GM23248 (cell line): ENCODE measurements around the gene TMEM255B. TPM values are rescaled to one million over a fixed set of nuclear protein-coding genes. Genes with fewer than 3 reads are reported as not detected.
"Not testable (repeated sequence)": the region's sequence is repeated elsewhere in the genome, so short reads cannot be mapped to it uniquely, and the experiment has no call there.

Experiments used
- DNase-seq: peaks from one replicate; pipeline ENCODE4 v3.0.0-alpha.2; 2015
- H2AFZ ChIP-seq: fragments of 200-600 bp; sonication (generic); 2 replicates; pipeline ENCODE4 v1.6.1; 2016; ENCODE audit warnings: antibody characterized with exemption
- H3F3A ChIP-seq: fragments of 200-600 bp; sonication (generic); 2 replicates; pipeline ENCODE4 v1.6.1; 2016; ENCODE audit warnings: mild to moderate bottlenecking, antibody characterized with exemption, mixed run types; ENCODE audit not compliant: insufficient read depth
- H3K27ac ChIP-seq: fragments of 200-600 bp; sonication (generic); 2 replicates; pipeline ENCODE4 v1.5.1; 2016; ENCODE audit warnings: mild to moderate bottlenecking
- H3K27me3 ChIP-seq: fragments of 200-600 bp; sonication (generic); replicated peaks from 2 replicates; pipeline ENCODE4 v1.6.1; 2016; ENCODE audit warnings: mild to moderate bottlenecking; ENCODE audit not compliant: insufficient read depth
- H3K36me3 ChIP-seq: fragments of 200-600 bp; sonication (generic); 2 replicates; pipeline ENCODE4 v1.6.1; 2016; ENCODE audit warnings: low read depth, mild to moderate bottlenecking
- H3K4me1 ChIP-seq: fragments of 200-600 bp; sonication (generic); 2 replicates; pipeline ENCODE4 v1.6.1; 2016; ENCODE audit warnings: mild to moderate bottlenecking; ENCODE audit not compliant: insufficient read depth
- H3K4me2 ChIP-seq: fragments of 200-600 bp; sonication (generic); one replicate; pipeline ENCODE4 v1.6.1; 2016; ENCODE audit warnings: mild to moderate bottlenecking; ENCODE audit not compliant: unreplicated experiment
- H3K4me3 ChIP-seq: fragments of 200-600 bp; sonication (generic); 2 replicates; pipeline ENCODE4 v1.5.1; 2016; ENCODE audit warnings: mild to moderate bottlenecking
- H3K79me2 ChIP-seq: fragments of 200-600 bp; sonication (generic); 2 replicates; pipeline ENCODE4 v1.6.1; 2016; ENCODE audit warnings: mild to moderate bottlenecking; ENCODE audit not compliant: insufficient read depth
- H3K9ac ChIP-seq: fragments of 200-600 bp; sonication (generic); 2 replicates; pipeline ENCODE4 v1.6.1; 2016; ENCODE audit warnings: mild to moderate bottlenecking
- H3K9me2 ChIP-seq: fragments of 200-600 bp; sonication (generic); 2 replicates; pipeline ENCODE4 v1.6.1; 2016; ENCODE audit warnings: mixed run types, mild to moderate bottlenecking, moderate library complexity; ENCODE audit not compliant: insufficient read depth
- H3K9me3 ChIP-seq: fragments of 200-600 bp; sonication (generic); one replicate; pipeline ENCODE4 v1.6.1; 2017; ENCODE audit warnings: low read depth
- H4K20me1 ChIP-seq: fragments of 200-600 bp; sonication (generic); 2 replicates; pipeline ENCODE4 v1.6.0; 2016; ENCODE audit not compliant: insufficient read depth
- EZH2 ChIP-seq: fragments of 200-600 bp; sonication (generic); IDR thresholded peaks from 2 replicates; pipeline ENCODE4 v1.6.1; 2018; ENCODE audit warnings: antibody characterized with exemption, mild to moderate bottlenecking; ENCODE audit not compliant: insufficient read depth, poor library complexity, severe bottlenecking
- EZH2phosphoT487 ChIP-seq: fragments of 200-600 bp; sonication (generic); IDR thresholded peaks from 2 replicates; pipeline ENCODE4 v1.6.1; 2018; ENCODE audit warnings: antibody characterized with exemption, moderate library complexity, mild to moderate bottlenecking, low read depth; ENCODE audit not compliant: insufficient read depth
- WGBS, 2 experiments: methylation state at CpG; one replicate each; pipeline ENCODE4 v1.1.6; 2015 to 2017; ENCODE audit warnings: low lambda C conversion rate in 2 of 2, low coverage in 1 of 2; ENCODE audit errors: missing lambda C conversion rate in 2 of 2; 5-methylcytosine and 5-hydroxymethylcytosine counted together
- in situ Hi-C: fragments of 300-500 bp; cut with MboI; formaldehyde crosslinking; loops from 2 replicates; pipeline ENCODE4 v1.15.0; 2020
- polyA plus RNA-seq: library from polyadenylated mRNA; unstranded; fragments of >200 nt; fragmentation: Nextera tagmentation; extraction: Ambion mirVana; gene quantifications from 2 replicates; pipeline ENCODE4 v1.2.1, GENCODE V29; 2016
- total RNA-seq: library from RNA; depleted of rRNA; stranded (reverse); fragments of >200 nt; shearing (Covaris generic); gene quantifications from 2 replicates; pipeline ENCODE4 v1.2.3, GENCODE V29; 2014

The TMEM255B gene
- total and polyA plus RNA-seq, 2 experiments from 2014 or later, result 8.2 TPM; not detected in 1

DNA sequence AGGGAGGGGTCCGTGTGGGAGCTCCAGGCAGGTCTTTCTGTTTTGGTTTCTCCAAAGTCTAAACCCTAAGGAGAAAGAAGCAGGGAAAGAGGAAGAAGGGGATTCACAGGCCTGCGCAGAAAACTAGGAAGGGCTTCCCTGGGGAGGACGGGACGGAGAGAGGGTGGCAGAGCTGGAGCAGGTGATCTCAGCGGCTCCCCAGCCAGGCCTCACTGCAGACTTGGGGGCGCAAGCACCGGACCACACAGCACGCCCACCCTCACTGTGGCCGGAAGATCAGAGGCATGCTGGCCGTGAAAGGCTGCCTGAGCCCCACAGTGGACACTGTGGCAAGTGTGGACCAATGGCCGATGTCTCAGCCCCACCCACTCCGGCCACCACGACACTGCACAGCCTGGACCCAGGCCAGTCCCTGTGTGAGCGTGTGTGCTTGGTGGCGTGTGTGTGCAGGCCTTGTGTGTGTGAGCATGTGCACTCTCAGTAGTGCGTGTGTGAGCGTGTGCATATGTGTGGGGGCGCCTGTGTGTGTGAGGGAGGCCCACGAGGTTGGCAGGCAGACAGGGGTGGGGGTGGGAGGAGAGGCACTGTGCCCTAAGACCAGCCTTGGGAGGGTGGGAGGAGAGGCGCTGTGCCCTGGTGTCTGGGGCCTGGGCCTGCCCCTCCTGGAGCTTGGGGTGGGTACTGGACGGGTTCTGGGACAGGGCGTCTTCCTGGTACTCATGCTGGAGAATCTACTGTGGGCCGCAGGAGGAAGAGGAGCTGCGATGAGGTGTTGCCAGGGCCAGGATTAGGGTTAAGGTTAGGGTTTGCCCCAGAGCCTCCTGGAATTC, 15.4 kb upstream of the TMEM255B start:
- no peaks in the 10 kb centered on the region for H3K79me2 ChIP-seq
- no peaks in the 10 kb centered on the region for H4K20me1 ChIP-seq
- H3K9me3 ChIP-seq, result no peaks in the 10 kb centered on the region
- H3F3A ChIP-seq, result 0 out of 2 replicates have a peak, but pooled peaks cover 4% of the 10 kb centered on the region
- H3K36me3 ChIP-seq, result no peaks in the 10 kb centered on the region
- TF ChIP-seq EZH2phosphoT487 (no peak), EZH2 (no peak)
- no peaks in the 10 kb centered on the region for H3K4me1 ChIP-seq
- no peak overlapping the region for H3K4me3 ChIP-seq
- no peak for DNase-seq
- H3K27me3 ChIP-seq, result no peaks in the 10 kb centered on the region; the same call in 1 of the 2 replicates
- no peak overlapping the region for H3K9ac ChIP-seq
- in situ Hi-C loops, result no loop called here
- 71 to 72% methylated on average over 22 to 24 of the region's 24 CpGs for WGBS, 2 experiments
- no peak overlapping the region for H3K4me2 ChIP-seq
- H2AFZ ChIP-seq, result no peak overlapping the region
- no peak overlapping the region for H3K27ac ChIP-seq
- H3K9me2 ChIP-seq, result no peaks in the 10 kb centered on the region

DNA sequence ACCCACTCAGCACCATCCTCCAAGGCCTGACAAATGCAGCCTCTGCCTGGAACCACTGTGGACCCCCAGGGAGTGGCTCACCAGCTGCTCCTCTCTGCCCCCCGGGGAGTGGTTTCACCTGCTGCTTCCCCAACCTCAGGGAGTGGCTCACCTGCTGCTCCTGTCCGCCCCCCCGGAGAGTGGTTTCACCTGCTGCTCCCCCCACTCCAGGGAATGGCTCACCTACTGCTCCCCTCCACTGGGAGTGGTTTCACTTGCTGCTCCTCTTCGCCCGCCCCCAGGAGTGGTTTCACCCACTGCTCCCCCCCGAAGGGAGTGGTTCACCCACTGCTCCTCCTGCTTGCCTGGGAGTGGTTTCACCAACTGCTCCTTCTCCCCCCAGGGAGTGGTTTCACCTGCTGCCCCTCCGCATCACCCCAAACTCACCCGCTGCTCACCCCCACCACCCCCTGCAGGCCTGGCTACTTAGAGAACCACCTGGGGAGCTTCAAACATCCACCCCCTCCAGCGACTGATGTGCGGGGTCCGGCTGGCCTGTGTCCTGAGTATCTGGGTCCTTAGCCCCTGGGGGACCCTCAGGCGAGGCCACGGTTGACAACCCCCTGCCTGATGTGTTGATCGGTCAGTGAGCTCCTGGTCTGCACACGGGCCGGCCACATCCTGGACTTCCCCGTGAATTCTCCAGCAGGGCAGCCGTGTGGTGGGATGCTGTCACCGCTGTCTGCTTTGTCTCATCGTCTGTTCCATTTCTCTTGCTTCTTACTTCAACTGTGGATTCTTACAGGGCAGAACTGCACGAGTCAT, 14.6 kb upstream of the TMEM255B start:
- Histone ChIP-seq H2AFZ (no peak overlapping the region), H3K9ac (no peak overlapping the region), H3K9me2 (no peaks in the 10 kb centered on the region), H3K4me3 (no peak overlapping the region), H4K20me1 (no peaks in the 10 kb centered on the region), H3K27me3 (no peaks in the 10 kb centered on the region; the same call in 1 of the 2 replicates), H3K79me2 (no peaks in the 10 kb centered on the region), H3K27ac (no peak overlapping the region), H3F3A (0 out of 2 replicates have a peak, but pooled peaks cover 4% of the 10 kb centered on the region), H3K36me3 (no peaks in the 10 kb centered on the region), H3K4me1 (no peaks in the 10 kb centered on the region), H3K9me3 (no peaks in the 10 kb centered on the region), H3K4me2 (no peak overlapping the region)
- no peak for TF ChIP-seq EZH2phosphoT487
- no peak for TF ChIP-seq EZH2
- in situ Hi-C loops, result no loop called here
- 45 to 62% methylated on average over 16 to 21 of the region's 21 CpGs for WGBS, 2 experiments
- DNase-seq, result no peak

DNA sequence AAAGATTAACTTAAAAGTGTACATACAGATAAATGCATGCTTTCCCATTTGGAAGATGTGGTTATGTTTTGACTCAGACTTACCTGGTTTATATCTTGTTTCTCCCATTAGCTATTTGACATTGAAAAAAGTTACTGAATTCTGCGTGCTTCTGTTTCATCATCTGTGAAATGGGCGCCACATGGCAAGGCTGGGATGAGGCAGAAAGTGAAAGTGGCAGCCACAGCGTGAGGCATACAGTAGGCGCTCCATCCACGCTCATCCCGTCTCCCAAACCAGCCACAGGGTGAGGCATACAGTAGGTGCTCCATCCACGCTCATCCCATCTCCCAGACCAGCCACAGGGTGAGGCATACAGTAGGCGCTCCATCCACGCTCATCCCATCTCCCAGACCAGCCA, 14.0 kb upstream of the TMEM255B start:
- no peak overlapping the region for H3K4me2 ChIP-seq
- H3K27me3 ChIP-seq, result no peaks in the 10 kb centered on the region; the same call in 1 of the 2 replicates
- H3K9me3 ChIP-seq, result no peaks in the 10 kb centered on the region
- H3K79me2 ChIP-seq, result no peaks in the 10 kb centered on the region
- H3K4me3 ChIP-seq, result no peak overlapping the region
- no peak overlapping the region for H2AFZ ChIP-seq
- no peaks in the 10 kb centered on the region for H4K20me1 ChIP-seq
- DNase-seq, result no peak
- H3K9me2 ChIP-seq, result no peaks in the 10 kb centered on the region
- H3K4me1 ChIP-seq, result no peaks in the 10 kb centered on the region
- H3K27ac ChIP-seq, result no peak overlapping the region
- in situ Hi-C loops, result no loop called here
- no peak for TF ChIP-seq EZH2phosphoT487
- no peak for TF ChIP-seq EZH2
- WGBS, 2 experiments, result 88 to 99% methylated on average over 7 to 9 of the region's 9 CpGs
- H3K9ac ChIP-seq, result no peak overlapping the region
- no peaks in the 10 kb centered on the region for H3K36me3 ChIP-seq
- 0 out of 2 replicates have a peak, but pooled peaks cover 4% of the 10 kb centered on the region for H3F3A ChIP-seq

DNA sequence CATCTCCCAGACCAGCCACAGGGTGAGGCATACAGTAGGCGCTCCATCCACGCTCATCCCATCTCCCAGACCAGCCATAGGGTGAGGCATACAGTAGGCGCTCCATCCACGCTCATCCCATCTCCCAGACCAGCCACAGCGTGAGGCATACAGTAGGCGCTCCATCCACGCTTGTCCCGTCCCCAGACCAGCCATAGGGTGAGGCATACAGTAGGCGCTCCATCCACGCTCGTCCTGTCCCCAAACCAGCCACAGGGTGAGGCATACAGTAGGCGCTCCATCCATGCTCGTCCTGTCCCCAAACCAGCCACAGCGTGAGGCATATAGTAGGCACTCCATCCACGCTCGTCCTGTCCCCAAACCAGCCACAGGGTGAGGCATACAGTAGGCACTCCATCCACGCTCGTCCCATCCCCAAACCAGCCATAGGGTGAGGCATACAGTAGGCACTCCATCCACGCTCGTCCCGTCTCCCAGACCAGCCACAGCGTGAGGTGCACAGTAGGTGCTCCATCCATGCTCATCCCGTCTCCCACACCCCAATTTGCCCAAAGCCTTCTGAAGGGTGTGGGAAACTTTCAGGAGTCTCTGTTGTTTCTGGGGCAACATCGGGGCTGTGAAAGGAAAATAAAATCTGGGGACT, 13.4 kb upstream of the TMEM255B start:
- H3K9me2 ChIP-seq, H4K20me1 ChIP-seq, H3K9ac ChIP-seq, H3K9me3 ChIP-seq, DNase-seq, in situ Hi-C loops, H3K4me2 ChIP-seq, H3K36me3 ChIP-seq, H2AFZ ChIP-seq, H3K27ac ChIP-seq, H3F3A ChIP-seq, H3K4me3 ChIP-seq, H3K27me3 ChIP-seq, H3K79me2 ChIP-seq, H3K4me1 ChIP-seq: not testable (repeated sequence)
- WGBS, 2 experiments, result 90 to 91% methylated on average over 15 to 24 of the region's 24 CpGs
